Measurements from ENCODE around the gene TRMT2A. TPM values are rescaled to one million over a fixed set of nuclear protein-coding genes. Genes with fewer than 3 reads are reported as not detected.
A peak's percentile ranks its signal among the peaks of the same experiment; 100 is the strongest.

The TRMT2A gene
- total and polyA plus RNA-seq, 8 donors: 23.8 to 120 (median 34.1) TPM

GRCh38 chr22:20102203-20102780 is 14.7 kb downstream of the TRMT2A start:
- TF ChIP-seq CTCF (IDR thresholded peaks at IDR 0.05): no peak
- ATAC-seq: no peak
- no peak for FAIRE-seq

GRCh38 chr22:20101638-20102037 is 15.4 kb downstream of the TRMT2A start:
- DNase-seq: peak in 2 of 6 donors; percentile 18 to 50
- peaks cover 0 to 31% (median 11%) of the 10 kb centered on the region in 3 donors for H3K36me3 ChIP-seq
- no peak for FAIRE-seq
- H3K27me3 ChIP-seq: no peaks in the 10 kb centered on the region
- WGBS, 2 donors: 67 to 69% methylated on average over 8 of the region's 8 CpGs
- TF ChIP-seq CTCF (IDR thresholded peaks at IDR 0.05): no peak
- H3K4me1 ChIP-seq: no peaks in the 10 kb centered on the region
- no peak overlapping the region for H3K27ac ChIP-seq
- H3K4me3 ChIP-seq: no peak overlapping the region
- no peaks in the 10 kb centered on the region for H3K9me3 ChIP-seq
- ATAC-seq: no peak
- intact Hi-C loops (cut with DNase I): no loop called here

More at GRCh38 chr22:20102203-20102780, 14.7 kb downstream of the TRMT2A start:
- peak in 2 of 6 donors; percentile 4 to 10 for DNase-seq
- H3K4me3 ChIP-seq: no peak overlapping the region
- no peaks in the 10 kb centered on the region for H3K4me1 ChIP-seq
- intact Hi-C loops (cut with DNase I): no loop called here
- H3K27ac ChIP-seq: no peak overlapping the region
- peaks cover 0 to 33% (median 13%) of the 10 kb centered on the region in 3 donors for H3K36me3 ChIP-seq
- H3K27me3 ChIP-seq: no peaks in the 10 kb centered on the region
- WGBS, 2 donors: 86 to 92% methylated on average over 12 of the region's 12 CpGs
- H3K9me3 ChIP-seq: no peaks in the 10 kb centered on the region

GRCh38 chr22:20099099-20099711 is 17.8 kb downstream of the TRMT2A start:
- Histone ChIP-seq H3K4me1 (no peaks in the 10 kb centered on the region), H3K4me3 (no peak overlapping the region), H3K27ac (no peak overlapping the region), H3K9me3 (no peaks in the 10 kb centered on the region), H3K27me3 (no peaks in the 10 kb centered on the region), H3K36me3 (peaks cover 4 to 39% (median 23%) of the 10 kb centered on the region in 3 donors)
- ATAC-seq (no peak), DNase-seq (peak in 3 of 6 donors; percentile 4 to 18 (median 16)), FAIRE-seq (no peak)
- 93 to 94% methylated on average over 6 of the region's 6 CpGs for WGBS, 2 donors
- intact Hi-C loops (cut with DNase I): no loop called here
- TF ChIP-seq CTCF (IDR thresholded peaks at IDR 0.05): no peak

- Histone ChIP-seq H3K4me3 (no peak overlapping the region), H3K9me3 (no peaks in the 10 kb centered on the region), H3K36me3 (peaks cover 4 to 56% (median 40%) of the 10 kb centered on the region in 3 donors), H3K27ac (no peak overlapping the region), H3K4me1 (no peaks in the 10 kb centered on the region), H3K27me3 (no peaks in the 10 kb centered on the region)
- no peak for TF ChIP-seq CTCF (IDR thresholded peaks at IDR 0.05)
- ATAC-seq (no peak), DNase-seq (no peak), FAIRE-seq (no peak)
- 99% methylated on average over 2 of the region's 2 CpGs for WGBS, 2 donors
- intact Hi-C loops (cut with DNase I): no loop called here
Observed at GRCh38 chr22:20096574-20097420, 20.2 kb downstream of the TRMT2A start.

Measured in pancreas (tissue), 10 donors.